NCI-H2107 treated with DMSO at 0.1 percent for 48 hours (cell line): ENCODE data around the gene SFXN2.
"Not testable (repeated sequence)": the region's sequence is repeated elsewhere in the genome, so short reads cannot be mapped to it uniquely, and the experiment has no call there.

ENCODE experiments used
- DNase-seq: peaks from one replicate; lab custom pipeline; 2025; ENCODE audit not compliant: unreplicated experiment; lab: John Stamatoyannopoulos, UW

SFXN2 gene

GRCh38 chr10:102752266-102752930, 38.0 kb downstream of the SFXN2 start:
- DNase-seq: no peak

- DNase-seq: no peak
Observed at GRCh38 chr10:102752934-102753664, 38.7 kb downstream of the SFXN2 start.

- no peak for DNase-seq
Observed at GRCh38 chr10:102753718-102754117, 39.3 kb downstream of the SFXN2 start.

- no peak for DNase-seq
Observed at GRCh38 chr10:102757323-102757722, 42.9 kb downstream of the SFXN2 start.

- no peak for DNase-seq
Observed at GRCh38 chr10:102758240-102758932, 44.0 kb downstream of the SFXN2 start.

GRCh38 chr10:102758933-102759262, 44.5 kb downstream of the SFXN2 start:
- DNase-seq: not testable (repeated sequence)

GRCh38 chr10:102759497-102760210, 45.2 kb downstream of the SFXN2 start:
- DNase-seq: no peak

GRCh38 chr10:102761981-102762380, 47.5 kb downstream of the SFXN2 start:
- no peak for DNase-seq

- no peak for DNase-seq
Observed at GRCh38 chr10:102762401-102763015, 48.1 kb downstream of the SFXN2 start.

- no peak for DNase-seq
Observed at GRCh38 chr10:102763037-102763607, 48.7 kb downstream of the SFXN2 start.

GRCh38 chr10:102764470-102765161, 50.2 kb downstream of the SFXN2 start:
- DNase-seq: no peak

- no peak for DNase-seq
Observed at GRCh38 chr10:102765336-102765735, 50.9 kb downstream of the SFXN2 start.

GRCh38 chr10:102767428-102768160, 53.2 kb downstream of the SFXN2 start:
- no peak for DNase-seq

GRCh38 chr10:102769375-102770107, 55.1 kb downstream of the SFXN2 start:
- no peak for DNase-seq

GRCh38 chr10:102770108-102770482, 55.7 kb downstream of the SFXN2 start:
- no peak for DNase-seq

GRCh38 chr10:102770792-102771191, 56.4 kb downstream of the SFXN2 start:
- DNase-seq: no peak

- DNase-seq: no peak
Observed at GRCh38 chr10:102773320-102773719, 58.9 kb downstream of the SFXN2 start.

- DNase-seq: no peak
Observed at GRCh38 chr10:102773986-102774385, 59.5 kb downstream of the SFXN2 start.
